Sigmoid colon (tissue), 4 donors: ENCODE data around the gene SAMHD1.
A peak's percentile ranks its signal among the peaks of the same experiment; 100 is the strongest.

Source experiments
- EP300 ChIP-seq, 4 donors: sonication (generic); formaldehyde crosslinking; IDR thresholded peaks; one replicate each; pipeline ENCODE4 v1.6.1; 2017; ENCODE audit warnings: antibody characterized with exemption in 4 of 4
- POLR2A ChIP-seq, 2 donors: fragments of 450-650 bp; IDR thresholded peaks; one replicate each; pipeline ENCODE4 v1.6.1; 2016; ENCODE audit warnings: antibody characterized with exemption in 2 of 2, mild to moderate bottlenecking in 2 of 2, moderate library complexity in 2 of 2
- POLR2AphosphoS5 ChIP-seq, 4 donors: sonication (generic); formaldehyde crosslinking; IDR thresholded peaks; one replicate each; pipeline ENCODE4 v1.6.1; 2017; ENCODE audit warnings: antibody characterized with exemption in 4 of 4
- TF ChIP-seq, protein P1 (sequence below), 4 experiments: fragments of 450-650 bp in 3 of 4; fragments of 200-600 bp in 1 of 4; IDR thresholded peaks; one replicate each; pipeline ENCODE4 v1.5.1; 2016 to 2019; ENCODE audit warnings: antibody characterized with exemption in 4 of 4, mild to moderate bottlenecking in 3 of 4, moderate library complexity in 2 of 4

DNA sequence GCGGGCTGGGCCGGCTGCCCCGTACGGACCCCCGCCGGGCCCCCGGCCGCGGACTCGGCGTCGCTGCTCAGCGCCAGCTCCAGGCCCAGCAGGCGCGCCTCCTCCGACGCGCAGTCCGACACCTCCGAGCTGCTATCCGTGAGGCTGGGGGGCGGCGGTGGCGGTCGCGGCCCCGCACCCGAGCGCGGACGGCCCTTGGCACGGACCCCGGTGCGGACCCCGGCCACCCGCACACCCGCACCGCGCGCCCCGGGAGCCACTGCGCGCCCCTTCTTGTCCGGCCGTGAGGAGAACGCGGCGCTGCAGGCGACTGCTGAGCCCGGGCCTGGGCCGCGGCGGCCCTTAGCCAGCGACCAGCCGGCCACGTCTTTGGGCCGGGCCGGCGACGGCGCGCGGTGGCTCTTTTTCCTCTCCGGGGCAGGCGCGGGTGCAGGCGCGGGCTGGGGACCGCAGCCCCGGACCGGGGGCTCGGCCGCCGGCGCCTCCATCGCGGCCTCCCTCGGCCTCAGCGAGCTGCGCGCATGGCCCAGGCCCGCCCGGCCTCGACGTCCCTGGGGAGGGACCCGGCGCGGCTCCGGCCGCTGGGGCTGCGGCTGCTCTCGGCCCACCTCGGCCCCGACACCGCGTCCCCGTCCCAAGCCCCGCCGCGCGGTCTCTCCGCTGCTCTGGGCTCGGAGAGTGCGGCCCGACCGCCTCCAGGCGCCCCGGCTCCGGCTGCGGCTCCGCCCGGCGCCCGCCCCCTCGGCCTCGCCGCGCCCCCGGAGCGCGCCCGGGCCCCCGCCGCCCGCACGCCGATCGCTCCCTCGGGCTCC is 88.4 kb downstream of the SAMHD1 start:
- TF ChIP-seq, protein P1, sequence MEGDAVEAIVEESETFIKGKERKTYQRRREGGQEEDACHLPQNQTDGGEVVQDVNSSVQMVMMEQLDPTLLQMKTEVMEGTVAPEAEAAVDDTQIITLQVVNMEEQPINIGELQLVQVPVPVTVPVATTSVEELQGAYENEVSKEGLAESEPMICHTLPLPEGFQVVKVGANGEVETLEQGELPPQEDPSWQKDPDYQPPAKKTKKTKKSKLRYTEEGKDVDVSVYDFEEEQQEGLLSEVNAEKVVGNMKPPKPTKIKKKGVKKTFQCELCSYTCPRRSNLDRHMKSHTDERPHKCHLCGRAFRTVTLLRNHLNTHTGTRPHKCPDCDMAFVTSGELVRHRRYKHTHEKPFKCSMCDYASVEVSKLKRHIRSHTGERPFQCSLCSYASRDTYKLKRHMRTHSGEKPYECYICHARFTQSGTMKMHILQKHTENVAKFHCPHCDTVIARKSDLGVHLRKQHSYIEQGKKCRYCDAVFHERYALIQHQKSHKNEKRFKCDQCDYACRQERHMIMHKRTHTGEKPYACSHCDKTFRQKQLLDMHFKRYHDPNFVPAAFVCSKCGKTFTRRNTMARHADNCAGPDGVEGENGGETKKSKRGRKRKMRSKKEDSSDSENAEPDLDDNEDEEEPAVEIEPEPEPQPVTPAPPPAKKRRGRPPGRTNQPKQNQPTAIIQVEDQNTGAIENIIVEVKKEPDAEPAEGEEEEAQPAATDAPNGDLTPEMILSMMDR (IDR thresholded peaks at IDR 0.05), result no peak
- TF ChIP-seq POLR2A (IDR thresholded peaks at IDR 0.05) (no peak), POLR2AphosphoS5 (IDR thresholded peaks at IDR 0.05) (peak in 2 of 4 donors; percentile 80 to 85), EP300 (IDR thresholded peaks at IDR 0.05) (no peak)
